ENCODE data around the gene DHCR7.

Gene DHCR7

DNA sequence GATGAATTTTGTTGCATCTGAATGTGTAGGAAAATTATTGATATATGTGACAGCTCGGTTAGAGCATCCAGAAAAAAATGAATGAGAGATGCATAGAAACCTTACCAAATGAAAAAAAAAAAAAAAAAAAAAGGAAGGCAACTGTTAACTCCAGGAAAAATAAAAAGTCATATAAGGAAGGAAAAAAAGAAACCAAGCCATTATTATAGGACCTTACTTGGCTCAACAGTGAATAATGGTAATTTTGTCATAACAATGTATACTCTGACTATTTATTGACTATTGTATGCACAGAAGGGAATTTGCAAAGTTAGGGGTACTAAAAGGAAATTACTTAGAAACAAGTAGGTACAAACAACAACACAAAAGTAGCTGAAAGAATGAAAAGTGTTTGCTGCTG, 2.0 kb downstream of the DHCR7 start:
- DNase-seq (ENCODE audit: low read depth): no peak
- TF ChIP-seq, protein P1, sequence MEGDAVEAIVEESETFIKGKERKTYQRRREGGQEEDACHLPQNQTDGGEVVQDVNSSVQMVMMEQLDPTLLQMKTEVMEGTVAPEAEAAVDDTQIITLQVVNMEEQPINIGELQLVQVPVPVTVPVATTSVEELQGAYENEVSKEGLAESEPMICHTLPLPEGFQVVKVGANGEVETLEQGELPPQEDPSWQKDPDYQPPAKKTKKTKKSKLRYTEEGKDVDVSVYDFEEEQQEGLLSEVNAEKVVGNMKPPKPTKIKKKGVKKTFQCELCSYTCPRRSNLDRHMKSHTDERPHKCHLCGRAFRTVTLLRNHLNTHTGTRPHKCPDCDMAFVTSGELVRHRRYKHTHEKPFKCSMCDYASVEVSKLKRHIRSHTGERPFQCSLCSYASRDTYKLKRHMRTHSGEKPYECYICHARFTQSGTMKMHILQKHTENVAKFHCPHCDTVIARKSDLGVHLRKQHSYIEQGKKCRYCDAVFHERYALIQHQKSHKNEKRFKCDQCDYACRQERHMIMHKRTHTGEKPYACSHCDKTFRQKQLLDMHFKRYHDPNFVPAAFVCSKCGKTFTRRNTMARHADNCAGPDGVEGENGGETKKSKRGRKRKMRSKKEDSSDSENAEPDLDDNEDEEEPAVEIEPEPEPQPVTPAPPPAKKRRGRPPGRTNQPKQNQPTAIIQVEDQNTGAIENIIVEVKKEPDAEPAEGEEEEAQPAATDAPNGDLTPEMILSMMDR (IDR thresholded peaks at IDR 0.05; ENCODE audit: insufficient read depth, low read depth, low read length, missing control alignments): no peak
- no peak overlapping the region for H3K4me3 ChIP-seq (ENCODE audit: low read depth, low read length)

DNA sequence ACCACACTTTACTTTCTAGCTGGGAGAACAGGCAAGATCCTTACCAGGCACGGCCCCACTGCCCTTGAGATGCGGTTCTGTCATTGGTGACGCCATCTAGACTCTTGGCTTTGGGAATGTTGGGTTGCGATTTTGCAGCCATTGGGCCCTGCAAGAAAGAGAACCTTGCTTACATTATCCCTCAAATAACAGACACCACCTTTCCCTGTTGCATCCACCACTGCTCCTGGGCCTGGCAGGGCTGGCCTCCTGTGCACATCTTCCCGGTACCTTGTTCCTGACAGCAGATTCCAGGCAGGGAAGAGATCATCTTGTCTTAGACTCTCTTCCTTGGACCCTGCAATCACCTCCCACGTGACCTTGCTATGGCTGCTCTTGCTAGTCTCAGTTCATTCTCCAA, 3.4 kb downstream of the DHCR7 start:
- no peak overlapping the region for H3K4me3 ChIP-seq (ENCODE audit: low read depth, low read length)
- DNase-seq (ENCODE audit: low read depth): no peak
- TF ChIP-seq, protein P1 (IDR thresholded peaks at IDR 0.05; ENCODE audit: insufficient read depth, low read depth, low read length, missing control alignments): no peak

DNA sequence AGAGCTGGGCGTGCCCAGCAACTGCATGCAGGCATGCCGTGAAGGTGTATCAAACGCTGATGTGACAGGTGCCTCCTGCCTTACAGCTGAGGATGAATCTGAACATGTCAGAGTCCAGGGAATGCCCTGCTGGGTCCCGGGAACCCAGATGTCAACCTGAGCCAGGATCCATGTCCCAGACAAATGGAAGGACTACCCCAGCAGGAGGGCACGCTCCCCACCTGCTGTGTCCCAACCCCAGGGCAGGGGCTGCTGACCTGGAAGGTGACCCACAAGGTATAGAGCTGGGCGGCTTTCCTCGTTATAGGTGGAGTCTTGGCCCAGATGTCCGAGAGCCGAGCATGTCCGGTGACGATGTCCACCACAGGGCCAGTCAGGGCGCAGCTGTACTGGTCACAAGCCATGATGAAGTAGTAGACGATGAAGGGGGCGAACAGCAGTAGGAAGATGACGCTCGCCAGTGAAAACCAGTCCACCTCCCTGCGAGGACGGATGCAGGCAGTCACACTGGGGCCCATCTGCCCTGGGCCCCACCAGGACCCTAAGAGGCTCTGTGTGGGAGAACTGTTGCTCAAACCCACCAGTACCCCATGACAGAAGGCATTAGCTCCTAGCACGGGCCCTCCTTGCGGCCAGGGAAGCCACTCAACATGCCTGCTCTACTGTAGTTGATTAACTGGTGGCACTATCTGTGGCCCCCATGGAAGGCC, 4.3 kb downstream of the DHCR7 start:
- no peak overlapping the region for H3K4me3 ChIP-seq (ENCODE audit: low read depth, low read length)
- DNase-seq (ENCODE audit: low read depth): no peak
- TF ChIP-seq, protein P1 (IDR thresholded peaks at IDR 0.05; ENCODE audit: insufficient read depth, low read depth, low read length, missing control alignments): no peak

DNA sequence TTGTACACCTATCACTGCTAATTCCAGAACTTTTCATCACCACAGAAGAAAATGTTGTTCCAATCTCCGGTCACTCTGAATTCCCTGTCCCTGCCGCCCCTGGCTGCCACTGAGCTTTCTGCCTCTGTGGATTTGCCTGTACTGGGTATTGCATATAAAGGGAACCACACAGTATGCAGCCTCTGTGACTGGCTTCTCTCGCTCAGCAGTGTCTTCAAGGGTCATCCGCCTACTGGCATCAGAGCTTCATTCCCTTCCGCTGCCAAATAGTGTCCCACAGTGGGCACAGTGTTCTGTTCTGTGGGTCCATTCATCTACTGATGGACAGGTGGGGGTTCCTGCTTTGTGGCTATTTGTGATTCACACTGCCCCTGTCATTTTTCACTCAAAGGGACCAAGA, 5.3 kb downstream of the DHCR7 start:
- DNase-seq (ENCODE audit: low read depth): no peak
- TF ChIP-seq, protein P1 (IDR thresholded peaks at IDR 0.05; ENCODE audit: insufficient read depth, low read depth, low read length, missing control alignments): no peak
- no peak overlapping the region for H3K4me3 ChIP-seq (ENCODE audit: low read depth, low read length)

DNA sequence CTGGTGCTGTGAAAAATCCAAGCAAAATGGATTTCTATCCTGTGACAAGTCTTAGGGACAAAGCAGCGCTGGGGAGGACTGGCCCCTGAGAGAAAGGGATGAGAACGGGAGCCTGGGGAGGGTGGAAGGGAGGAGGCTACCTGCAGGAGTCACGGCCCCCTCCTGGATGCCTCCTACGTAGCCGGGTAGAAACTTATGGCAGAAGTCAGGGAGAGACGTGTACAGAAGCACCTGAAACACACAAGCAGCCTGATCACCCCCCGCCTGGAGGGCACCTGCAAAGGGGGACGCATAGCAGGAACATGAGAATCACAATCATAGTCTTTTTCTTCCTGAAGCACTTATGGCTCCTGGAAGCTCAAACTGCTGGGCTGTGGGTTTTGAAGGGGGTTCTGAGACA, 6.1 kb downstream of the DHCR7 start:
- TF ChIP-seq, protein P1 (IDR thresholded peaks at IDR 0.05; ENCODE audit: insufficient read depth, low read depth, low read length, missing control alignments): no peak
- no peak for DNase-seq (ENCODE audit: low read depth)
- H3K4me3 ChIP-seq (ENCODE audit: low read depth, low read length): no peak overlapping the region

DNA sequence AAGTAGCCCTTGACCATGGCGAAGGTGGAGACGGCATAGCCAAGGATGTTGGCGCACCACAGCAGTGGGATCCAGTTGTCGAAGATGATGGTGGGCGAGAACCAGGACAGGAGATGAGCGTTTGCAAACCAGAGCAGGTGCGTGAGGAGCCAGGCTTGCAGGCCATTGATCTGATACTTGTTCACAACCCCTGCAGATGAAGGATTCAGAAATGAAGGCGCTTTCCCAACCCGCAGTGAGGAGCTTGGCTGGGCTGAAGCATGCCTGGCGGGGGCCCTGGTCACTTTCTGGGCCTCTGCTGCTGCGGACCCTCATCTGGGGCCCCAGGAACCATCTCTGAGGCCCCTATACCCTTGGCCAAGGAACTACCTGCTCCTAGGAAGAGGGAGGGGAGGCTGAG, 6.9 kb downstream of the DHCR7 start:
- DNase-seq (ENCODE audit: low read depth): no peak
- H3K4me3 ChIP-seq (ENCODE audit: low read depth, low read length): no peak overlapping the region
- TF ChIP-seq, protein P1 (IDR thresholded peaks at IDR 0.05; ENCODE audit: insufficient read depth, low read depth, low read length, missing control alignments): no peak

All from GM12865 (cell line).